Fibroblast of skin of right biceps (primary cell): ENCODE data around the gene PPME1.

Experiments used
- DNase-seq: peaks from one replicate; pipeline ENCODE4 v3.0.0-alpha.2; 2013

The PPME1 gene

DNA sequence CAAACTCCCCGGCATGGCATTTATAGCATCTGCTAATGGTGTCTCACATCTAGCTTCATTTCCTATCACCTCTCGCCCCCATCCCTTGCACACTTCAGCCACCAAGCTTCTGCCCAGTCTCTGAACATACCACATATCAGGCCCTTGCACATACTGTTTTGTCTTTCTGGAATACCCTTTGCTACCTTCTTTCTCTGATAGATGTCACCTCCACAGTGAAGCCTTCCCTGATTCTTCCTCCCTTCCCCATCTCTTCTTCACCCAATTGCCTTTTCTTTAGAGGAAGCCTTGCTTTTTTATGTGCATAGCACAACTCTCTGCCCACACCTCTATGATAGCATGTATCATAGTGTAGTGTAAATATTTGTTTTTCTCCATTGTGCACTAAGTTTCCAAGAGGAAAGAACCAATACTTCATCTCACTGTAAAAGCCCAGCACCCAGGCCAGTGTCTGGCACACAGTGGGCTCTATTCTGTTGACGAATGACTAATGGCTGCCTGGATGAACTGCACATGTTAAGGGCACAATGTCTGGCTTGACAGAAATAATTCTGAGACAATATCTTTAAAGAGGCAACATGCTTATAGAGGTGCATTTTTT is 112.6 kb downstream of the PPME1 start:
- DNase-seq = no peak

DNA sequence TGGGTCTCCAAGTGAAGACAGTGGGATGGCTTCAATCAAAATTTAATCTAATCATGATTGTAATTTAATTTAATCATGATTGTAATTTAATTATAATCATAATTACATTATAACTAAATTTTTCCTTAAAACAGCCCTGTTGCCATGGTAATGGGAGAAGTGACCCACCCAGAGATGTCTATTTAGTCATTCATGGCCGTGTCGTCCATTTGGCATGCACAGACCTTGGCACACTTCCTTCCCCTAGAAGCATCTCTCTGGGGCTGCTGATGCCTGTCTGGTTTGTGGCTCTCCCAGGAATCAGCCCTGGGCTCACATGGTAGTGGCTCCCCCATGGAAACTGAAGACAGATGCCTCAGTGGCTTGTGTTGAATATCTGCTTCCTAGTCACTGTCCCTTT is 113.4 kb downstream of the PPME1 start:
- DNase-seq = peak; percentile 59

- peak; percentile 96 for DNase-seq
Measured at GRCh38 chr11:74288161-74288560, 117.1 kb downstream of the PPME1 start.

GRCh38 chr11:74288911-74289310 is 117.8 kb downstream of the PPME1 start:
- DNase-seq = peak; percentile 41

DNA sequence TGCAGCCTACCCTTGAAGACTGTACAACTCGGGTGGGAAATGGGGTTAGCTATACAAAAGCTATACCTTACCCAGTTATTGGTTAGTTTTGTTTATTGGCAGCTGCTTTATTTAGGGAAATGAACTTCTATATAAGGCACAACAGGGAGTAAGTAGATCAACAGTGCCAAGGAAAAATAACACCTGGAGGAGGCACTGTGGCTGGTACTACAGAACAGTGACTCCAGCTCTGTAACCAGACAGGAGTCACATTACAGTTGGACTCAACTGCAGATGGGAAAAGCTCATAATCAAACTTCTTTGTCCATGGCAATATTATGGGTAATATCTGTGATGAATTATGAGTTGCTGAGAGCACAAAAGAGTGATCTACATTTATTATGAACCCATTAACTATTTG is 126.4 kb downstream of the PPME1 start:
- DNase-seq = no peak

DNA sequence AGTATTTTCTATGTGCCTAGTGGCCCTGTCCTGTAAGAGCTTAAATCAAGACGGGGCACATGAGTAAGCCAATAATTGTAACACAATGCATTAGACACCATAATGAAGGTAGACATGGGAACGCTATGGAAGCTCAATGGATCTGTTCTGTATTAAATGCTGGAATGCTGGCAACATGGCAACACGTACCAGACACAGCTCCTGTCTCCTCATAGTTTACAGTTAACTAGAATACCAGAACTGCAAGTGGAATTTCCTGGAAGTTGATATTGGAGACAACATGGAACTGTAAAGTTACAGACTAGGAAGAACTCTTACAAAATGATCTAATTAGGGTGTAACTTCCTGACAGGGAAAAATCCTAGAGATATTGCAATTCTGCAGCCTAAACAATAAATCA is 127.9 kb downstream of the PPME1 start:
- peak; percentile 35 for DNase-seq
